Astrocyte (in vitro differentiated cells and primary cell): ENCODE results near the gene NUTM1.

ENCODE experiments used
- CTCF ChIP-seq: IDR thresholded peaks from 2 replicates; pipeline ENCODE4 v1.5.1; 2011; ENCODE audit warnings: low read depth, mild to moderate bottlenecking, inconsistent platforms, low read length, moderate library complexity; ENCODE audit not compliant: insufficient read depth
- EZH2 ChIP-seq: IDR thresholded peaks from 2 replicates; pipeline ENCODE4 v1.6.1; 2012; ENCODE audit warnings: mild to moderate bottlenecking, low read length, inconsistent platforms; ENCODE audit not compliant: insufficient read depth

- TF ChIP-seq EZH2, result no peak
- no peak for TF ChIP-seq CTCF
Measured at GRCh38 chr15:34329006-34329405, 14.1 kb upstream of the NUTM1 start.
